ENCODE results near the gene FAM110A. TPM values are rescaled to one million over a fixed set of nuclear protein-coding genes. Genes with fewer than 3 reads are reported as not detected.

Gene FAM110A
- total RNA-seq, 1 donor from 2014 or later: 152 TPM

- Mint-ChIP-seq H3K36me3 (ENCODE audit: unreplicated experiment) (peaks cover 5% of the 10 kb centered on the region), H3K9me3 (ENCODE audit: unreplicated experiment) (peaks cover 9% of the 10 kb centered on the region), H3K4me3 (ENCODE audit: unreplicated experiment) (no peak overlapping the region), H3K27ac (ENCODE audit: unreplicated experiment) (no peak overlapping the region), H3K27me3 (ENCODE audit: unreplicated experiment) (peaks cover 13% of the 10 kb centered on the region), H3K4me1 (ENCODE audit: low read depth, unreplicated experiment) (peaks cover 26% of the 10 kb centered on the region)
- DNase-seq: no peak
- TF ChIP-seq CTCF (IDR thresholded peaks at IDR 0.05; ENCODE audit: partially characterized antibody, unreplicated experiment): no peak
Observed at GRCh38 chr20:829551-829950, 4.0 kb upstream of the FAM110A start.

- Mint-ChIP-seq H3K27me3 (ENCODE audit: unreplicated experiment) (peaks cover 11% of the 10 kb centered on the region), H3K27ac (ENCODE audit: unreplicated experiment) (no peak overlapping the region), H3K4me3 (ENCODE audit: unreplicated experiment) (no peak overlapping the region), H3K4me1 (ENCODE audit: low read depth, unreplicated experiment) (peaks cover 26% of the 10 kb centered on the region), H3K36me3 (ENCODE audit: unreplicated experiment) (peaks cover 5% of the 10 kb centered on the region), H3K9me3 (ENCODE audit: unreplicated experiment) (peaks cover 9% of the 10 kb centered on the region)
- no peak for TF ChIP-seq CTCF (IDR thresholded peaks at IDR 0.05; ENCODE audit: partially characterized antibody, unreplicated experiment)
- DNase-seq: no peak
Observed at GRCh38 chr20:830011-830521, 3.4 kb upstream of the FAM110A start.

GRCh38 chr20:831251-831650, 2.3 kb upstream of the FAM110A start:
- DNase-seq: no peak
- Mint-ChIP-seq H3K4me1 (ENCODE audit: low read depth, unreplicated experiment) (peaks cover 26% of the 10 kb centered on the region), H3K36me3 (ENCODE audit: unreplicated experiment) (no peaks in the 10 kb centered on the region), H3K27ac (ENCODE audit: unreplicated experiment) (no peak overlapping the region), H3K9me3 (ENCODE audit: unreplicated experiment) (peaks cover 5% of the 10 kb centered on the region), H3K27me3 (ENCODE audit: unreplicated experiment) (peaks cover 6% of the 10 kb centered on the region), H3K4me3 (ENCODE audit: unreplicated experiment) (no peak overlapping the region)
- no peak for TF ChIP-seq CTCF (IDR thresholded peaks at IDR 0.05; ENCODE audit: partially characterized antibody, unreplicated experiment)

- H3K27me3 Mint-ChIP-seq (ENCODE audit: unreplicated experiment): peaks cover 6% of the 10 kb centered on the region
- no peak for TF ChIP-seq CTCF (IDR thresholded peaks at IDR 0.05; ENCODE audit: partially characterized antibody, unreplicated experiment)
Observed at GRCh38 chr20:831956-832355, 1.6 kb upstream of the FAM110A start.

GRCh38 chr20:833121-833449, 430 bp upstream of the FAM110A start:
- H3K4me3 Mint-ChIP-seq (ENCODE audit: unreplicated experiment): peak overlapping the region; percentile 68
- DNase-seq: no peak
- H3K4me1 Mint-ChIP-seq (ENCODE audit: low read depth, unreplicated experiment): peaks cover 27% of the 10 kb centered on the region
- peak overlapping the region; percentile 85 for H3K27ac Mint-ChIP-seq (ENCODE audit: unreplicated experiment)
- H3K27me3 Mint-ChIP-seq (ENCODE audit: unreplicated experiment): peaks cover 6% of the 10 kb centered on the region
- H3K9me3 Mint-ChIP-seq (ENCODE audit: unreplicated experiment): peaks cover 9% of the 10 kb centered on the region
- no peaks in the 10 kb centered on the region for H3K36me3 Mint-ChIP-seq (ENCODE audit: unreplicated experiment)
- no peak for TF ChIP-seq CTCF (IDR thresholded peaks at IDR 0.05; ENCODE audit: partially characterized antibody, unreplicated experiment)

More at GRCh38 chr20:831956-832355, 1.6 kb upstream of the FAM110A start:
- peaks cover 6% of the 10 kb centered on the region for H3K9me3 Mint-ChIP-seq (ENCODE audit: unreplicated experiment)
- H3K4me3 Mint-ChIP-seq (ENCODE audit: unreplicated experiment): no peak overlapping the region
- no peak overlapping the region for H3K27ac Mint-ChIP-seq (ENCODE audit: unreplicated experiment)
- no peaks in the 10 kb centered on the region for H3K36me3 Mint-ChIP-seq (ENCODE audit: unreplicated experiment)
- peaks cover 22% of the 10 kb centered on the region for H3K4me1 Mint-ChIP-seq (ENCODE audit: low read depth, unreplicated experiment)
- DNase-seq: no peak

Measured in glutamatergic neuron (in vitro differentiated cells).